Smooth muscle cell (in vitro differentiated cells): ENCODE results near the gene KCNE1. TPM values are rescaled to one million over a fixed set of nuclear protein-coding genes. Genes with fewer than 3 reads are reported as not detected.

Experiments
- DNase-seq: peaks from one replicate; lab custom pipeline; 2025; ENCODE audit not compliant: unreplicated experiment; lab: John Stamatoyannopoulos, UW
- H2AFZ ChIP-seq: fragments of 200-600 bp; sonication (generic); 2 replicates; pipeline ENCODE4 v1.6.0; 2016; ENCODE audit warnings: antibody characterized with exemption, low read depth, mild to moderate bottlenecking
- H3F3A ChIP-seq: fragments of 200-600 bp; sonication (generic); 2 replicates; pipeline ENCODE4 v1.6.0; 2017; ENCODE audit warnings: antibody characterized with exemption, low read depth
- H3K27ac ChIP-seq: fragments of 200-600 bp; sonication (generic); 2 replicates; pipeline ENCODE4 v1.5.1; 2016; ENCODE audit warnings: low read depth, mild to moderate bottlenecking
- H3K27me3 ChIP-seq: fragments of 200-600 bp; sonication (generic); 2 replicates; pipeline ENCODE4 v1.6.1; 2016; ENCODE audit warnings: low read depth, mild to moderate bottlenecking
- H3K36me3 ChIP-seq: fragments of 200-600 bp; sonication (generic); 2 replicates; pipeline ENCODE4 v1.5.1; 2016; ENCODE audit warnings: low read depth
- H3K4me1 ChIP-seq: fragments of 200-600 bp; sonication (generic); 2 replicates; pipeline ENCODE4 v1.5.1; 2016; ENCODE audit warnings: low read depth
- H3K4me2 ChIP-seq: fragments of 200-600 bp; sonication (generic); 2 replicates; pipeline ENCODE4 v1.6.0; 2016; ENCODE audit warnings: mild to moderate bottlenecking
- H3K4me3 ChIP-seq: fragments of 200-600 bp; sonication (generic); 2 replicates; pipeline ENCODE4 v1.5.1; 2016; ENCODE audit warnings: mild to moderate bottlenecking
- H3K79me2 ChIP-seq: fragments of 200-600 bp; sonication (generic); 2 replicates; pipeline ENCODE4 v1.6.0; 2016; ENCODE audit warnings: low read depth, mild to moderate bottlenecking
- H3K9ac ChIP-seq: fragments of 200-600 bp; sonication (generic); 2 replicates; pipeline ENCODE4 v1.6.0; 2016; ENCODE audit warnings: low read depth
- H3K9me3 ChIP-seq: fragments of 200-600 bp; sonication (generic); replicated peaks from 2 replicates; pipeline ENCODE4 v1.5.1; 2016; ENCODE audit warnings: low read depth
- H4K20me1 ChIP-seq: fragments of 200-600 bp; sonication (generic); 2 replicates; pipeline ENCODE4 v1.6.0; 2016; ENCODE audit warnings: low read depth
- CTCF ChIP-seq: fragments of 200-600 bp; sonication (generic); IDR thresholded peaks from 2 replicates; pipeline ENCODE4 v1.5.1; 2017; ENCODE audit warnings: borderline replicate concordance, mild to moderate bottlenecking, antibody characterized with exemption; ENCODE audit not compliant: insufficient read depth, poor library complexity, severe bottlenecking
- WGBS: methylation state at CpG from one replicate; pipeline ENCODE4 v1.1.7; 2016; ENCODE audit warnings: low lambda C conversion rate; 5-methylcytosine and 5-hydroxymethylcytosine counted together
- polyA plus RNA-seq: library from polyadenylated mRNA; unstranded; fragments of >200 nt; fragmentation: Nextera tagmentation; extraction: Ambion mirVana; gene quantifications from 2 replicates; pipeline ENCODE4 v1.2.1, GENCODE V29; 2016
- total RNA-seq: library from RNA; depleted of rRNA; stranded (reverse); fragments of >200 nt; gene quantifications from 2 replicates; pipeline ENCODE4 v1.2.3, GENCODE V29; 2014

The KCNE1 gene
- total and polyA plus RNA-seq, 2 experiments from 2014 or later: 0.16 TPM; not detected in 1

- Histone ChIP-seq H2AFZ (no peak overlapping the region), H4K20me1 (no peaks in the 10 kb centered on the region), H3K4me3 (no peak overlapping the region), H3K27ac (no peak overlapping the region), H3K79me2 (no peaks in the 10 kb centered on the region), H3K9me3 (peaks cover under 1% of the 10 kb centered on the region), H3K4me1 (no peaks in the 10 kb centered on the region), H3K4me2 (no peak overlapping the region), H3K36me3 (no peaks in the 10 kb centered on the region), H3K9ac (no peak overlapping the region), H3F3A (no peaks in the 10 kb centered on the region), H3K27me3 (no peaks in the 10 kb centered on the region)
- WGBS: 84% methylated on average over 3 of the region's 3 CpGs
- no peak for TF ChIP-seq CTCF
- DNase-seq: no peak
These were observed 9.4 kb downstream of the KCNE1 start for GRCh38 chr21:34502480-34503106.

GRCh38 chr21:34501716-34502115 is 10.3 kb downstream of the KCNE1 start:
- no peaks in the 10 kb centered on the region for H3K36me3 ChIP-seq
- no peaks in the 10 kb centered on the region for H3K27me3 ChIP-seq
- no peaks in the 10 kb centered on the region for H3K4me1 ChIP-seq
- H3K4me2 ChIP-seq: no peak overlapping the region
- no peak overlapping the region for H2AFZ ChIP-seq
- WGBS: 72% methylated on average over 1 of the region's 1 CpG
- no peak overlapping the region for H3K9ac ChIP-seq
- H3K4me3 ChIP-seq: no peak overlapping the region
- H3K9me3 ChIP-seq: peaks cover 3% of the 10 kb centered on the region
- H3F3A ChIP-seq: no peaks in the 10 kb centered on the region
- no peaks in the 10 kb centered on the region for H4K20me1 ChIP-seq
- TF ChIP-seq CTCF: no peak
- H3K79me2 ChIP-seq: no peaks in the 10 kb centered on the region
- DNase-seq: no peak
- H3K27ac ChIP-seq: no peak overlapping the region

GRCh38 chr21:34500191-34500590 is 11.8 kb downstream of the KCNE1 start:
- Histone ChIP-seq H2AFZ (no peak overlapping the region), H3K9me3 (peaks cover 3% of the 10 kb centered on the region), H3K4me1 (no peaks in the 10 kb centered on the region), H3K27me3 (no peaks in the 10 kb centered on the region), H4K20me1 (no peaks in the 10 kb centered on the region), H3F3A (no peaks in the 10 kb centered on the region), H3K4me3 (no peak overlapping the region), H3K27ac (no peak overlapping the region), H3K79me2 (no peaks in the 10 kb centered on the region), H3K4me2 (no peak overlapping the region), H3K9ac (no peak overlapping the region), H3K36me3 (no peaks in the 10 kb centered on the region)
- DNase-seq: no peak
- TF ChIP-seq CTCF: no peak
- 85% methylated on average over 1 of the region's 1 CpG for WGBS

- Histone ChIP-seq H3K4me2 (no peak overlapping the region), H3K9me3 (peaks cover 3% of the 10 kb centered on the region), H3K9ac (no peak overlapping the region), H3K27ac (no peak overlapping the region), H3K4me1 (no peaks in the 10 kb centered on the region), H2AFZ (no peak overlapping the region), H3K79me2 (no peaks in the 10 kb centered on the region), H4K20me1 (no peaks in the 10 kb centered on the region), H3K27me3 (no peaks in the 10 kb centered on the region), H3F3A (no peaks in the 10 kb centered on the region), H3K36me3 (no peaks in the 10 kb centered on the region), H3K4me3 (no peak overlapping the region)
- 81% methylated on average over 4 of the region's 4 CpGs for WGBS
- TF ChIP-seq CTCF: no peak
- DNase-seq: no peak
These were observed 12.9 kb downstream of the KCNE1 start for GRCh38 chr21:34499116-34499515.
